Liver (tissue), 3 donors: ENCODE results near the gene NAPB.

Experiments
- EGR1 ChIP-seq, 2 donors: IDR thresholded peaks; 2 replicates each; pipeline ENCODE4 v1.6.1; 2016 to 2018; ENCODE audit warnings: antibody characterized with exemption in 2 of 2, low read depth in 2 of 2
- FOXA1 ChIP-seq: IDR thresholded peaks from 2 replicates; pipeline ENCODE4 v1.6.1; 2016; ENCODE audit warnings: antibody characterized with exemption
- RAD21 ChIP-seq, 2 donors: IDR thresholded peaks; 2 replicates each; pipeline ENCODE4 v1.6.1; 2016; ENCODE audit warnings: antibody characterized with exemption in 2 of 2, mild to moderate bottlenecking in 2 of 2
- TF ChIP-seq, protein P1 (sequence below): fragments of 150-350 bp; IDR thresholded peaks from 2 replicates; pipeline ENCODE4 v1.5.1; 2017; ENCODE audit warnings: improper control_type of control experiment, low read depth, low read length; ENCODE audit not compliant: missing input control
- TF ChIP-seq, protein P2 (sequence below): IDR thresholded peaks from 2 replicates; pipeline ENCODE4 v1.6.1; 2016; ENCODE audit warnings: antibody characterized with exemption
- donor health status: healthy.
- donor health status: healthy.

DNA sequence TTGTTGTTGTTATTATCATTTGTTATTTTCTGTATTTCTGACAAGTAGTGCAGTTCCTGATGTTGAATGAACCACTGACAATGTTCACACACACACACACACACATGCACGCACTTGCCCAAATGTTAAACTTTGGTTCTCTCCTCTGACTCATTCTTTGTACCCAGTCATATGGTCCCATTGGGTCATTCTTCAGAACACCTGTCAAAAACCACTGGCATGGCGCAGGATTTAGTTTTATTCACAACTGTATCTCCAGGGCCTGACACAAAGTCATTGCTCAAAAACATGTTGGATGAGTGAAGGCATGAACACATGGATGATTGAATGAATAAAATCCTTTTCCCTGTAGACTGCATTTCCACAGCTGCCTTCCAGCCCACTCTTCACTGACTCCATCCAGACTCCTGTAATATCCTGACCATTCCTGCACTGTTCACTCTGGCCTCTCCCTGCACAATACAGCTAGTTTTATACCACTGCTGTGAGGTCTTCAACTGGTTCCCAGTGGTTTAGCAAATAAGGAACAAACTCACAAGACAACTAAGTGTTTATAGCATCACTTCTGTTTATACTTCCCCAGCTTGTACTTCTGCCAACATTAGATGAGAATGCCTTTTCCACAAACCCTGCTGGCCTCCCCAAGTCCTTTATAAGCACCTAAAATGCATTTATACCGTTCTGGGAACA lies 38.3 kb upstream of the NAPB start:
- TF ChIP-seq RAD21 (IDR thresholded peaks at IDR 0.05), result no peak
- TF ChIP-seq FOXA1, result no peak
- no peak for TF ChIP-seq EGR1 (IDR thresholded peaks at IDR 0.05; ENCODE audit: low read depth in 2 of 2)
- TF ChIP-seq, protein P1, sequence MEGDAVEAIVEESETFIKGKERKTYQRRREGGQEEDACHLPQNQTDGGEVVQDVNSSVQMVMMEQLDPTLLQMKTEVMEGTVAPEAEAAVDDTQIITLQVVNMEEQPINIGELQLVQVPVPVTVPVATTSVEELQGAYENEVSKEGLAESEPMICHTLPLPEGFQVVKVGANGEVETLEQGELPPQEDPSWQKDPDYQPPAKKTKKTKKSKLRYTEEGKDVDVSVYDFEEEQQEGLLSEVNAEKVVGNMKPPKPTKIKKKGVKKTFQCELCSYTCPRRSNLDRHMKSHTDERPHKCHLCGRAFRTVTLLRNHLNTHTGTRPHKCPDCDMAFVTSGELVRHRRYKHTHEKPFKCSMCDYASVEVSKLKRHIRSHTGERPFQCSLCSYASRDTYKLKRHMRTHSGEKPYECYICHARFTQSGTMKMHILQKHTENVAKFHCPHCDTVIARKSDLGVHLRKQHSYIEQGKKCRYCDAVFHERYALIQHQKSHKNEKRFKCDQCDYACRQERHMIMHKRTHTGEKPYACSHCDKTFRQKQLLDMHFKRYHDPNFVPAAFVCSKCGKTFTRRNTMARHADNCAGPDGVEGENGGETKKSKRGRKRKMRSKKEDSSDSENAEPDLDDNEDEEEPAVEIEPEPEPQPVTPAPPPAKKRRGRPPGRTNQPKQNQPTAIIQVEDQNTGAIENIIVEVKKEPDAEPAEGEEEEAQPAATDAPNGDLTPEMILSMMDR, result no peak
- TF ChIP-seq, protein P2, sequence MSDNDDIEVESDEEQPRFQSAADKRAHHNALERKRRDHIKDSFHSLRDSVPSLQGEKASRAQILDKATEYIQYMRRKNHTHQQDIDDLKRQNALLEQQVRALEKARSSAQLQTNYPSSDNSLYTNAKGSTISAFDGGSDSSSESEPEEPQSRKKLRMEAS, result no peak
